IPS-11a (cell line): Measurements from ENCODE around the gene FAM117A.
"Not testable (repeated sequence)": the region's sequence is repeated elsewhere in the genome, so short reads cannot be mapped to it uniquely, and the experiment has no call there.

ENCODE experiments used
- H3K4me3 ChIP-seq: one replicate; pipeline ENCODE4 v1.5.1; 2013; ENCODE audit warnings: low read depth, low read length, control low read depth

Gene FAM117A

DNA sequence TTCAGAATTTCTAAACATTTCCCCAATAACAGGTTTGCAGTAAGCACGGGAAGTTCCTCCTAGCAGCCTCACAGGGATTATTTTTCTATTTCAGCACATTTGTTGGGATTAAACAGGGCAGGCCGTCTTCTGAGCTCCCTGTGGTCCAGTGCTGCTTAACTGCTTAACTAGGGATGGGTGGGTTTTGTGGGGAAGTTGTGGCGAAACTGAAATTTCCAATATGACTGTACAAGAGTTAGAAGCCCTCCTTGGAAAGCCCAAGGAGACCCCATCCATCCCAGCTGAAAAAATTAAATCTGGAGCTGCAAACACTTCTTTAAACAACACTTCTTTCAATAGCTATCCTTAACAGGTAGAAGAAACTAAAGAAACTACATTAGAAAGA lies 22.2 kb downstream of the FAM117A start:
- no peak overlapping the region for H3K4me3 ChIP-seq

DNA sequence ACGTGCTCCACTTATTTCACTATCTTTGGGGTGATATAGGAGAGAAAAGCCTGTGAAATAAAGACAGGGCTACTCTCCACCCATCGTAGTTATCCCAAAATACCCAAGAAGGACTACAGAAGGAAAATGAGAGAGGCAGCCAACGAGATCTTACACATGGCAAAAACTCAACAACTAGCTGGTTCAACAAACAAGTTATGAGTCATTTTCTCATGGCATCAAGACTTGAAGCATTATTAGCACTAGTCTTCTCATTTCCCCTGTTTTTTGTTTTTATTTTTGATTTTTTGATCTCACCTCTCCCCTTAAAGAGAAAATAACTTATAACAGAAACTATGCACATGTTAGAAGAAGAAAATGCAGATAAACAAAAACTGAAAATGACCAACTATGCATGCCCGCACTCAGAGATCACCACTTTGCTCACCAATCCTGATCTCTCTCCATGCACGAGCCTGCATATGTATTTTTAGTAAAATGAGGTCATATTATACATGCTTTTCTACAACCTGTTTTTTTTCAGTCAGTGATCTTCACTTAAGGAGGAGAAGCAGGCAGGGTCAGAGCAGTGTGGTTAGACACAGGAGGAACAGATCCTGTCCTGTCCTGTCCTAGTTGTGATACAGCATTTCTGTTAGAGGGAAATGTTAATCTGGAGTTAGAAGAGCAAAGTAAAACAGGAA lies 22.8 kb downstream of the FAM117A start:
- H3K4me3 ChIP-seq, result no peak overlapping the region

- H3K4me3 ChIP-seq, result no peak overlapping the region
Measured at GRCh38 chr17:49739641-49740271, 24.2 kb downstream of the FAM117A start.

DNA sequence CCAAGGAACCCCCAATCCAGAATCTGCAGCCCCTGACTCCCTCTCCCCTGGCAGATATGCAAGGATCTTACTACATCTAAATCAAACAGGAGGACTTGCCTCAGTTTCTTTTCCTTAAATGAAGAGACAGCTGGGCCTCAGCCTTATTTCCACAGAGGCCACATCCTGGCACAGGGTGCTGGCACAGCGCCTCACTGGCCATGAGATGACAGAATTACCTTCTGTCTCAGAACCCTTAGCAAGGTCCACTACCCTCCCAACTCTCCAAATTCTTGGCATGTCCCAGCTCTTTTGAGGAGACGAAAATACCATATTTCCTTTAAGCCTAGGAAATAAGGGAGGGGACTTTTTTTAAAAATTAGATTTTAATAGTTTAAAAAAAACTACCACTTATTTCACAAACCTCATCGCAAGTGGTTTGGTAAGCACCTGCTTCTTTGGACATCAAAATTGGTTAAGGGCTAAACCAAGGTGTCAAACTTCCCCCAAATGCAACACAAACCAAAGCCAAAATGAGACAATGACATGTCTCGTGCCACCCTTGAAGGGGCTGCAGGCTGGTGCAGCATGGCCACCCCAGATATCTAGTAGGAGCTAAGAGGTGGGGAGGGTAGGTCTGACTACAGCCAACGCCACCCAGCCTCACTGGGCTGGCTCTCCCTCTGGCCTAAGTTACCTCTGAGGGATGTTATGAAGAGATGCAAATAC lies 25.3 kb downstream of the FAM117A start:
- H3K4me3 ChIP-seq, result no peak overlapping the region

- H3K4me3 ChIP-seq, result no peak overlapping the region
Measured at GRCh38 chr17:49734515-49735490, 29.1 kb downstream of the FAM117A start.

GRCh38 chr17:49731435-49731831 lies 32.5 kb downstream of the FAM117A start:
- no peak overlapping the region for H3K4me3 ChIP-seq

DNA sequence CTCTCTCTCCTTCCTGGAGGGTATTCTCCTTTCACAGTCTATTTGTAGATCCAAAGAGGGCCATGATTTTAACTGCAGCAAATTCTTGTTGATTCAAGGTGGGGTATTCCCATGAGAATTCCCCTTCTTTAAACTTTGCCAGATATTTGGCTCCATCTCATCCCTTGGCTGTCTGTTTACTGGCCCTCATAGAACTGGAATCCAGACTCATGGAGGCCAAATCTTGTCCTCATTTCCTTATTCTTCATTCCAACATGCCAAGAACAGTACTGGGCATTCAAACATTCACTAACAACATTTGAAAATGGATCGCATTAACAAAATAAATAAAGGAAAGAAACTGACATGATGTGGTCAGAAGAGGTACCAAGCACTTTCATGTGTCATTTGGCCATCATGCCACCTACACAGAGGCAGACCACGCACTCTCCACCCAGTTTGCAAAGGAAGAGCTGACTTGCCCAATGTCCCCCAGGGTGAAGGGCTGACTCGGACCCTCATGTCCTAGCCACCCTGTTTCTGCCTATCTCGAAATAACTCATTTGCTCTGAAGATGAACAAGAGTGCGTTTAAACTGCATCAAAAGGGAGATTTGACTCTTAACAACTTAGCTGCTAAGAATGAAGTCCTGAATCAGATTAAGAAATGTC lies 33.0 kb downstream of the FAM117A start:
- H3K4me3 ChIP-seq, result no peak overlapping the region

GRCh38 chr17:49730078-49730784 lies 33.7 kb downstream of the FAM117A start:
- no peak overlapping the region for H3K4me3 ChIP-seq

- H3K4me3 ChIP-seq, result no peak overlapping the region
Measured at GRCh38 chr17:49729069-49729468, 34.9 kb downstream of the FAM117A start.

- no peak overlapping the region for H3K4me3 ChIP-seq
Measured at GRCh38 chr17:49728425-49728824, 35.5 kb downstream of the FAM117A start.

DNA sequence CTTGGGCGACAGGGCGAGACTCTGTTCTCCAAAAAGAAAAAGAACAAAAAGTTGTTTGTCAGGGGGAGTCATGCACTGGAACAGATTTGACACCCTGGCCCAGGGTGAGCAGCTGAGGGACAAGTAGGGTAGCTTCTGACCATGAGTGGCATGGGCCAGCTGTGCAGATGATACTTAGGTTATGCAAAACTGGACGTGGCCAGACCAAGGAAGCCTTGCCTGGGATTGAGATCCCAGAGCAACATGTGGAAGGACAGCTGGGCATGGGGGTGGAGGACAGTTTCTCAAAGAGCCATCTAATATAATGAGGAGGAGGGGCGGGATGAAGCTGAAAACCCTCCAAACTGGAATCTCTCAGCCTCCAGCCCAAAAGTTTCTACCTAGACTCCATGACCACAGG lies 36.6 kb downstream of the FAM117A start:
- H3K4me3 ChIP-seq, result no peak overlapping the region

GRCh38 chr17:49725452-49726130 lies 38.3 kb downstream of the FAM117A start:
- H3K4me3 ChIP-seq, result no peak overlapping the region

DNA sequence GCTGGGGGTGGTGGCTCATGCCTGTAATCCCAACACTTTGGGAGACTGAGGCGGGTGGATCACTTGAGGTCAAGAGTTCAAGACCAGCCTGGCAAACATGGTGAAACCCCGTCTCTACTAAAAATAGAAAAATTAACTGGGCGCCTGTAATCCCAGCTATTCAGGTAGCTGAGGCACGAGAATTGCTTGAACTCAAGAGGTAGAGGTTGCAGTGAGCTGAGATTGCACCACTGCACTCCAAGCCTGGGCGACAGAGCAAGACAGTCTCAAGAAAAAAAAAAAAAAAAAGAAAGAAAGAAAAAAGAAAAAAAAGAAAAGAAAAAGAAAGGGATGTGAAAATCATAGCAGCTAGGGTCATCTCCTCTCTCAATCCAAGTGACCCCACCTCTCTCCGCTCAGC lies 39.4 kb downstream of the FAM117A start:
- not testable (repeated sequence) for H3K4me3 ChIP-seq

DNA sequence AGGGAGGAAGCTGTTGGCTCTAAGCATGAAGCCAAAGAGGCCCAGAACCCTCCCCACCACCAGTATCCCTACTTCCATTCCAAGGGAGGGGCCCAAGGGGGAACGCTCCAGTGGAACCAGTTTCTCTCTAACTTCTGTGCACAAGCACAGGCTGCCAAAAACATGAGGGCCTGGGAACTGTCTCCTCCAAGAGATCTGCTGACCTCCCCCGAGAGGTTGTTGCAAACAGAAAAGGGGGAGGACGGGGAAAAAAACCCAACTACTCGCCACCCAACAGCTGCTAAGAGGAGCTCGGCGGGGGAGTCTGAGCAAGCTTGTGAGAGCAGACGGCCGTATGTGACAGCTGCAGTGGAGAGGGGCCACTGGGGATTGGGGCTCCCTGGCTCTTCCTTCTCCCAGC lies 40.5 kb downstream of the FAM117A start:
- no peak overlapping the region for H3K4me3 ChIP-seq

GRCh38 chr17:49722066-49722465 lies 41.9 kb downstream of the FAM117A start:
- H3K4me3 ChIP-seq, result no peak overlapping the region

DNA sequence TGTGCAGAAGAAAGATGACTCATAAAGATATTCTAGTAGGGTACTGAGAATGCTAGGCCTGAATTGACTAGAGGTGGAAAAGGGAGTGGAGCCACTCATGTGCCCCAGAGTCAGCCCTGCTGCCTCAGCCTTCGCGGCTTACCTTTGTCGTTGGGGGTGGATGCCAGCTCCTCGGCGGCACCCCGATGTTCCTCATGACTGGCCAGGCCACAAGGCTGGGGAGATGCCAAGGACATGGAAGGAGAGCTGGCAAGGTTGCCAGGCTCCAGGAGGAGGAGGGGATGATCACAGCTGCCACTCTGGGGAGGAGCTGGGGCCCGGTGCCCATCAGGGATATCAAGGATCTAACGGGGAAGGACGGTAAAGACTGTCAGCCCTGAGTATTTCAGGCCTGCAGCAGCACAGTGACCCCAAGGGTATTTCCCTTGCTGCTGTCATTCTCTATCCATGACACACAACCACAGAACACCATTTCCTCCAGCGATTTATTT lies 46.5 kb downstream of the FAM117A start:
- H3K4me3 ChIP-seq, result no peak overlapping the region

- H3K4me3 ChIP-seq, result no peak overlapping the region
Measured at GRCh38 chr17:49716668-49717364, 47.1 kb downstream of the FAM117A start.

DNA sequence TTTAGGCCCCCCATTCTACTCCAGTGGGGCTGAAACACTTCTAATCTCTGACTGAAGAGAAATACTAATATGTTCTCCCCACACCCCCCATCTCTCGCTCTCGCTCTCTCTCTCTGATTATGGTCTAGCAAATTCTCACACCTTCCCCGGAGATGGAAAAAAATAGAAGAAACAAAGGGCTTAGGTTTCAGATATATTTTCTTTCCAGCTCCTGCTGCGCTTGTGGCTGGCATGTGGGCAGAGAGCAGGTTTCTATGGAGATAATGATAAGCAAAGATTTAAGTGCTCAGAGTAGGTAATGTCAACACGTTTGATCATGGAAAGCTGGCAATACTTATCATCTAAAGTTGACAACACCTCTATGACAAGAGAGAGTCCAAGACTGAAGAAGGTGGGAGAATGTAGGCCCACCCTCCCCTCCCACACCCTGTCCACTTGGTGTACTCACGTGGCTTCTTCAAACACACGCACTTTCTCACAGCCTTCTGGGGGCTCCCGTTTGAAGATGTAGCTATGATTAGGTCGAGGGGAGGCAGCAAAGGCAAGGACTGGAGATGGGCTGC lies 48.1 kb downstream of the FAM117A start:
- H3K4me3 ChIP-seq, result no peak overlapping the region
